Stomach (tissue), 9 donors: Measurements from ENCODE around the gene TK2. TPM values are rescaled to one million over a fixed set of nuclear protein-coding genes. Genes with fewer than 3 reads are reported as not detected.

Experiments
- DNase-seq, 2 donors: peaks; one replicate each; pipeline versions ENCODE4 v3.0.0 to v3.0.0-alpha.2; 2013 to 2019
- H3K27ac ChIP-seq, 5 donors: fragments of 200-600 bp in 4 of 5; sonication (generic) in 4 of 5; one replicate each; pipeline ENCODE4 v1.5.1; 2013 to 2019; ENCODE audit warnings: mild to moderate bottlenecking in 1 of 5, moderate library complexity in 1 of 5
- H3K27me3 ChIP-seq, 3 donors: fragments of 200-600 bp; sonication (generic); one replicate each; pipeline ENCODE4 v1.5.1; 2017 to 2019; ENCODE audit warnings: mixed run types in 1 of 3
- H3K36me3 ChIP-seq, 4 donors: fragments of 200-600 bp; sonication (generic); 1 replicate in 3 of 4; 2 replicates in 1 of 4; pipeline ENCODE4 v1.5.1; 2016 to 2019
- H3K4me1 ChIP-seq, 4 donors: fragments of 200-600 bp; sonication (generic); one replicate each; pipeline ENCODE4 v1.5.1; 2016 to 2019
- H3K4me3 ChIP-seq, 4 donors: fragments of 200-600 bp; sonication (generic) in 3 of 4; one replicate each; pipeline ENCODE4 v1.5.1; 2016 to 2019; ENCODE audit warnings: mild to moderate bottlenecking in 1 of 4
- H3K9me3 ChIP-seq, 4 donors: fragments of 200-600 bp; sonication (generic); one replicate each; pipeline ENCODE4 v1.5.1; 2016 to 2019
- CTCF ChIP-seq, 7 experiments: fragments of 450-650 bp in 4 of 7; fragments of 200-600 bp in 3 of 7; sonication (generic) in 3 of 7; IDR thresholded peaks; one replicate each; pipeline ENCODE4 v1.5.1; 2016 to 2019; ENCODE audit warnings: antibody characterized with exemption in 7 of 7, control low read depth in 2 of 7, mild to moderate bottlenecking in 1 of 7
- EP300 ChIP-seq: sonication (generic); formaldehyde crosslinking; IDR thresholded peaks from one replicate; pipeline ENCODE4 v1.6.1; 2017; ENCODE audit warnings: antibody characterized with exemption
- POLR2A ChIP-seq, 4 donors: fragments of 450-650 bp; IDR thresholded peaks; one replicate each; pipeline ENCODE4 v1.6.1; 2016; ENCODE audit warnings: antibody characterized with exemption in 4 of 4, control low read depth in 2 of 4, mild to moderate bottlenecking in 1 of 4, moderate library complexity in 1 of 4
- POLR2AphosphoS5 ChIP-seq, 3 donors: sonication (generic); formaldehyde crosslinking; IDR thresholded peaks; one replicate each; pipeline ENCODE4 v1.6.1; 2016; ENCODE audit warnings: antibody characterized with exemption in 3 of 3
- WGBS, 5 donors: extraction: QIAGEN DNeasy Blood & Tissue Kit in 3 of 5; methylation state at CpG; one replicate each; pipeline versions ENCODE4 v1.1.5 to v1.1.7; 2013 to 2018; 5-methylcytosine and 5-hydroxymethylcytosine counted together
- intact Hi-C: fragments of 100-400 bp; cut with DNase I; formaldehyde crosslinking; loops from one replicate; pipeline ENCODE4 v1.15.1; 2023; ENCODE audit warnings: low total_unique reads
- polyA plus RNA-seq, 3 donors: library from polyadenylated mRNA; stranded (reverse); fragments of 200-250 nt; gene quantifications; one replicate each; pipeline ENCODE4 v1.2.3, GENCODE V29; 2013
- total RNA-seq, 5 donors: library from RNA; depleted of rRNA; stranded (reverse); fragments of >200 nt; gene quantifications; one replicate each; pipeline versions ENCODE4 v1.1.0 to v1.2.3, GENCODE V29; 2014 to 2016
- donor health status: healthy with polysubstance abuse.
- donor health status: Bipolar disorder and iron deficiency.
- donor health status: healthy.

The TK2 gene
- total and polyA plus RNA-seq, 8 donors, result 9.8 to 25.0 (median 14.9) TPM

GRCh38 chr16:66487580-66488275 is 62.2 kb downstream of the TK2 start:
- Histone ChIP-seq H3K9me3 (no peaks in the 10 kb centered on the region), H3K27ac (no peak overlapping the region), H3K4me1 (peaks cover 4 to 35% (median 21%) of the 10 kb centered on the region in 4 donors), H3K27me3 (no peaks in the 10 kb centered on the region), H3K4me3 (no peak overlapping the region), H3K36me3 (no peaks in the 10 kb centered on the region)
- DNase-seq, result peak in 1 of 2 donors; percentile 2
- intact Hi-C loops, result no loop called here
- TF ChIP-seq POLR2AphosphoS5 (IDR thresholded peaks at IDR 0.05), result no peak
- TF ChIP-seq CTCF (IDR thresholded peaks at IDR 0.05), result no peak
- TF ChIP-seq POLR2A (IDR thresholded peaks at IDR 0.05), result no peak
- TF ChIP-seq EP300, result no peak
- 75 to 90% (median 89%) methylated on average over 2 to 5 of the region's 5 CpGs for WGBS, 5 donors

- Histone ChIP-seq H3K27ac (peak overlapping the region in 2 of 5 donors; percentile 29 to 46), H3K4me1 (peaks cover 4 to 35% (median 21%) of the 10 kb centered on the region in 4 donors), H3K36me3 (no peaks in the 10 kb centered on the region), H3K9me3 (no peaks in the 10 kb centered on the region), H3K27me3 (no peaks in the 10 kb centered on the region), H3K4me3 (no peak overlapping the region)
- WGBS, 5 donors, result 64 to 87% (median 79%) methylated on average over 3 of the region's 3 CpGs
- intact Hi-C loops, result no loop called here
- DNase-seq, result peak; percentile 24 to 75
- TF ChIP-seq POLR2AphosphoS5 (IDR thresholded peaks at IDR 0.05) (no peak), EP300 (no peak), CTCF (IDR thresholded peaks at IDR 0.05) (no peak), POLR2A (IDR thresholded peaks at IDR 0.05) (no peak)
These were observed 62.9 kb downstream of the TK2 start for GRCh38 chr16:66486773-66487579.

GRCh38 chr16:66486199-66486772 is 63.6 kb downstream of the TK2 start:
- WGBS, 5 donors, result 94 to 97% (median 94%) methylated on average over 12 of the region's 12 CpGs
- intact Hi-C loops, result no loop called here
- Histone ChIP-seq H3K27me3 (no peaks in the 10 kb centered on the region), H3K4me3 (no peak overlapping the region), H3K9me3 (no peaks in the 10 kb centered on the region), H3K27ac (peak overlapping the region in 2 of 5 donors; percentile 29 to 46), H3K36me3 (no peaks in the 10 kb centered on the region), H3K4me1 (peaks cover 4 to 34% (median 21%) of the 10 kb centered on the region in 4 donors)
- DNase-seq, result peak in 1 of 2 donors; percentile 17
- TF ChIP-seq EP300, result no peak
- TF ChIP-seq CTCF (IDR thresholded peaks at IDR 0.05), result no peak
- no peak for TF ChIP-seq POLR2AphosphoS5 (IDR thresholded peaks at IDR 0.05)
- TF ChIP-seq POLR2A (IDR thresholded peaks at IDR 0.05), result no peak

- Histone ChIP-seq H3K4me3 (no peak overlapping the region), H3K27me3 (no peaks in the 10 kb centered on the region), H3K27ac (no peak overlapping the region), H3K4me1 (peaks cover 4 to 25% (median 17%) of the 10 kb centered on the region in 4 donors), H3K9me3 (no peaks in the 10 kb centered on the region), H3K36me3 (no peaks in the 10 kb centered on the region)
- intact Hi-C loops, result no loop called here
- DNase-seq, result no peak
- no peak for TF ChIP-seq POLR2AphosphoS5 (IDR thresholded peaks at IDR 0.05)
- TF ChIP-seq POLR2A (IDR thresholded peaks at IDR 0.05), result no peak
- no peak for TF ChIP-seq CTCF (IDR thresholded peaks at IDR 0.05)
- TF ChIP-seq EP300, result no peak
- 66 to 96% (median 87%) methylated on average over 3 to 6 of the region's 6 CpGs for WGBS, 5 donors
These were observed 64.5 kb downstream of the TK2 start for GRCh38 chr16:66485376-66485775.
